GM18870 (cell line): ENCODE data around the gene CRYGA.

Source experiments
- ATAC-seq: cut with Tn5 transposase; IDR thresholded peaks from one replicate; pipeline ENCODE4 v1.9.1; 2021; ENCODE audit warnings: moderate library complexity; ENCODE audit not compliant: unreplicated experiment

Gene CRYGA, protein sequence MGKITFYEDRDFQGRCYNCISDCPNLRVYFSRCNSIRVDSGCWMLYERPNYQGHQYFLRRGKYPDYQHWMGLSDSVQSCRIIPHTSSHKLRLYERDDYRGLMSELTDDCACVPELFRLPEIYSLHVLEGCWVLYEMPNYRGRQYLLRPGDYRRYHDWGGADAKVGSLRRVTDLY

DNA sequence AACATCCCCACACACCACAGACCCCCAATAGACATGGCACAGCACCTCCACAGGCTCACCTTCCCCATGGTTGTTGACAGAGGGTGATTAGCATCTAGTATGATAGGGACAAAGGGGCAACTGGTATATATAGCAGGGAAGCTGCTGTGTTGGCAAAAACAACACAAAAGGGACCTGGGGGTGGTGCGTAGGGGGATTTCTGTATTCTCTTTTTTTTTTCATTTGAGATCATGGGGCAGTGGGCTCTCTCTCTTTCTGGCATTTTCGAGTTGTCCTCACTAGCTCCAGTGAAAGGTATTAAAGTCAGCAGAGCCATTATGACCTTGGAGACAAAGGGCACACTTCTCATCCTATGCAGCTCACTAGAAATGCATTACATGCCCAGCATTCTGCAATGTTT, at the start of gene CRYGA:
Gene CRYGA (minus strand): TSS at position 101 of the 400 bp plus-strand sequence. CDS start 33 bp downstream, at position 68.
- no peak for ATAC-seq

DNA sequence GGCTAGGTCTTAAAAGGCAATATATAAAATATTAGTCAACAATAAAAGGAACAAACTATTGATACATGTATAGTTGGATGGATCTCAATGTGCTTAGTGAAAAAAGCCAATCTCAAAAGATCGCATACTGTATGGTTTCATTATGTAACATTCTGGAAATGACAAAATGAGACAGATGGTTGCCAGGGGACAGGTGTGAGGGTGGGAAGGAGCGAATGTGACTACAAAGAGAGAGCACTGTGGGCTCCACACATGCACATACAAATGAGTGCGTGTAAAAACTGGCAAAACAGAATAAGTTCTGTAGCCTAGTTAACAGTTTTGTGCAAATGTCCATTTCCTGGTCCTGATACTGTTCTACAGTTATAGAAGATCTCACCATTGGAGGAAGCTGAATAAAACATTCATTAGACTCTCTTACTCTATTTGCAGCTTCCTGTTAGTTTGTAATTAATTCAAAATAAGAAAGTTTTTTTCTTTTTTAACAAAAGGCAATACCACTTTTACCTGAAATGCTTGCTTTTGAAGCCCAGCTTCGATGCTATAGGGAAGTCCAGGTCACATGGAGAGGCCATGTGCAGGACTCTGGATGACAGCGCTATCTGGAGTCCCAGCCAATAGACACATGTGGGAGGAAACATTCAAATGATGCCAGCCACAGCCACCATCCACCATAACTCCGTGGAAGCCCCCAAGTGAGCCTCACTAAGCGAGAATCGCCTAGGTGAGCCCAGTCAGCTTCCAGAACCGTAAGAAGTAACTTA, 47.5 kb upstream of the CRYGA start:
- no peak for ATAC-seq

DNA sequence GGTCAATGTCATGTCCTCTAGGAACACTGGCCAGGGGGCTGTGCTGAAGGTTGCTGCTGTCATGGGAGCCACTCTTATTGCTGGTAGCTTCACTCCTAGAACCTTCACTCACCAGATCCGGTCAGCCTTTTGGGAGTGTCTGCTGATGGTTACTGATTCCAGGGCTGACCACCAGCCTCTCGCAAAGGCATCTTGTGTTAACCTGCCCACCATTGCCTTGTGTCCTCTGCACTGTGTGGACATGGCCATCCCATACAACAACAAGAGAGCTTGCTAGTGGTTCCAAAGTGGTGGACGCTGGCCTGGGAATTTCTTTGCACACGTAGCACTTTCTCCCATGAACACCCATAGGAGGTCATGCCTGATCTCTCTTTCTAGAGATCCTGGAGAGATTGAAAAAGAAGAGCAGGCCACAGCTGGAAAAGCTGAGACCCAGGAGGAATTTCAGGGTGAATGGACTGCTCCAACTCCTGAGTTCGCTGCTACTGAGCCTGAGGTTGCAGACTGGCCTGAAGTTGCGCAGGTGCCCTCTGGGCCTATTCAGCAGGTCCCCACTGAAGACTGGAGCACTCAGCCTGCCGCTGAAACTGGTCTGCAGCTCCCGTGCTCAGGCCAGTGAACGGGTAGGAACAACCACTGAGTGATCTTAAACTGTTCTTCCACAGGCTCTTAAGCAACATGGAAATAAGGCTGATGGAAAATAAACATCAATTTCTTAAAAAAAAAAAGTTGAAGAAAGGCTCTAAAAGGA, 45.1 kb upstream of the CRYGA start:
- ATAC-seq = no peak

DNA sequence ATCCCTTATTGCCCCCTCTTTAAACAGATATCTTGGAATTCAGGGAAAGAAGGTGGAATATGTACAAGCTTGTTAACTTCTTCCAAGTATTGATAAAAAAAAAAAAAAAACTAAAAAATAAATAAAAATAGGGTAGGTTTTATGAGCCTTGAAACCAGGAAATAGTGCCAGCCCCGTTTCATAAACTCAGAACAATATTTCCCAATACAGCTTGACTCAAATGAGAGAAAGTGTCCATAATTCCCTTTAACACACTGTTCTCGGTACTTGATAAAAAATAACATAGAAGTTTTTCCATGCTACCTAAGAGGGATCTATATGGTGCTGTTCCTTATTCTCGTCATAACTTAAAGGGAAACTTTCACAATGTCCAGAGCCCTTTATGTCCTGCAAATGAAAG, 44.4 kb upstream of the CRYGA start:
- no peak for ATAC-seq

DNA sequence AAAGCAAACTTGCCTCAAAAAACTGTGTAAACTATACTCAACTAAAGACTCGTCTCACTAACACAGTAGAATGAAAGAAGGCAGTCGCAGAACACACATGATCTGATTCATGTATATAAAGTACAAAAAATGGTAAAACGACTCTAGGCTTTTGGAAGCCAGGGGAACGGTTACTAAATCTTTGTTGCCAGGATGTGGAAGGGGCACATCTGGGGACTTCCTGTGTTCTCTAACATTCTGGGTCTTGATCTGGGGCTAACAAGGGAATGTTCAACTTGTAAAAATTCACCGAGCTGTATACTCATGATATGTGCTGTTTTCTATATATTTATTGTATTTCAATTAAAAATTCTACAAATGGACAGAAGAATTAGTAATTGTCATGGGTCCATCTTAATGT, 40.8 kb upstream of the CRYGA start:
- no peak for ATAC-seq

DNA sequence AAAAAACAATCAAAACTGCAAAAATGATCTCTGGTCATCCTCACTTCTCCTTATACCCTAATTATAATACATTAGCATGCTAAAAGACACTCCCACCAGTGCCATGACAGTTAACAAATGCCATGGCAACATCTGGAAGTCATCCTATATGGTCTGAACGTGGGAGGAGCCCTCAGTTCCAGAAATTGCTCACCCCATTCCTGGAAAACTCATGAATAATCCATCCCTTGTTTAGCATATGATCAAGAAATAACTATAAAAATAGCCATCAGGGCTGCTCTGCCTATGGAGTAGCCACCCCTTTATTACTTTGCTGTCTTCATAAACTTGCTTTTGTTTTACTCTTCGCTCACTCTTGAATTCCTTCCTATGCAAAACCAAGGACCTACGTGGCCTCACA, 32.1 kb upstream of the CRYGA start:
- ATAC-seq = no peak

DNA sequence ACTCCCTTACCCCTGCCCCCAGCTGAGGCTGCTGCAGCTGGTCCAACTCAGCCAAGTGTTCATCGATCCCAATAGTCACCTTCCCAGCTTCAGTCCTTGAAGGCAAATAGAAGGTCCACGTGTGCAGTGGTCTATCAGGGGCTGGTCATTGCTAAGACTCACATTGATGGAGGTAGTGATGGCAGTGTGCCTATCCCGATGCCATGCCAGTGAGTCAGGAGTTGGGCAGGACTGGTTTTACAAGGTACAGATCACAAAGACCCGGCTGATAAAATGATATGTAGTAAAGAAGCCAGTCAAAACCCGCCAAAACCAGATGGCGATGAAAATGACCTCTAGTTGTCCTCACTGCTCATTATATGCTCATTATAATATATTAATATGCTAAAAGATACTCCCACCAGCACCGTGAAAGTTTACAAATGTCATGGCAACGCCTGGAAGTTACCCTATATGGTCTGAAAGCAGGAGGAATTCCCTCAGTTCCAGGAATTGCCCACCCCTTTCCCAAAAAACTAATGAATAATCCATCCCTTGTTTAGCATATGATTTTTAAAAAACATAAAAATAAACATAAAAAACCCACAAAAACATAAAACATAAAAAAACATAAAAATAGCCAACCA, 29.3 kb upstream of the CRYGA start:
- ATAC-seq = no peak

DNA sequence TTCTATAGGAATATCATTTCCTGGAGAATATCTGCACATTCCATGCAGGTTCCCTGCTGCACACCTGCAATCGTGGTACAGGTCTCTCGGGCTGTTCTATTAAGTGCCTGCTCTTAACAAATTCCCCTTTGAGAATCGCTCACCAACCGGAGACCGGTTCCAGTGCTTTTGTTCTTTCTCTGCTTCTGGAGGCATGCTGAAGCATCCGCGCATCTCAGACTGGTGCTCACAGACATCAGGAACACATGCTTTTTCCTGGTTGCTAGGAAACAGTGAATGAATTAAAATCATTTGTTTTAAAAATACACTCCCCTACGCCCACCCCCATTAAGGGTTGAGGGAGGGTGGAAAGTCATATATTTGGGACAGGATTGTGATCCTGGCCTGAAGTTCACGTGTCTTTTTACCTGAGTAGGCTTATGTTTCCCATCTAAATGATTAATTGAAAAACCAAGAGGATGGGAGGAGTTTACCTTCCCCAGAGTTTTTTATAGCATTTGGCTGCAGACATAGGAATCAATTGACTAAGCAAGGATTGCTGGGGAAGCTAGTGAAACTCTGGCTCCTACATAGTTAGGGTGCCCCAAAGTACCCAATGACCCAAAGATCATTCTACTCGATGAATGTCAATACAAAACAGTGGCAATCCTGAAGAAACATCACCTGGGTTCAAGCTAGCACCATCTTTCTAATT, 26.6 kb upstream of the CRYGA start, which contains the start of gene C2orf80:
Gene C2orf80 (minus strand): TSS at position 221 of the 694 bp plus-strand sequence. CDS start 3,044 bp downstream, outside the sequence.
- no peak for ATAC-seq

DNA sequence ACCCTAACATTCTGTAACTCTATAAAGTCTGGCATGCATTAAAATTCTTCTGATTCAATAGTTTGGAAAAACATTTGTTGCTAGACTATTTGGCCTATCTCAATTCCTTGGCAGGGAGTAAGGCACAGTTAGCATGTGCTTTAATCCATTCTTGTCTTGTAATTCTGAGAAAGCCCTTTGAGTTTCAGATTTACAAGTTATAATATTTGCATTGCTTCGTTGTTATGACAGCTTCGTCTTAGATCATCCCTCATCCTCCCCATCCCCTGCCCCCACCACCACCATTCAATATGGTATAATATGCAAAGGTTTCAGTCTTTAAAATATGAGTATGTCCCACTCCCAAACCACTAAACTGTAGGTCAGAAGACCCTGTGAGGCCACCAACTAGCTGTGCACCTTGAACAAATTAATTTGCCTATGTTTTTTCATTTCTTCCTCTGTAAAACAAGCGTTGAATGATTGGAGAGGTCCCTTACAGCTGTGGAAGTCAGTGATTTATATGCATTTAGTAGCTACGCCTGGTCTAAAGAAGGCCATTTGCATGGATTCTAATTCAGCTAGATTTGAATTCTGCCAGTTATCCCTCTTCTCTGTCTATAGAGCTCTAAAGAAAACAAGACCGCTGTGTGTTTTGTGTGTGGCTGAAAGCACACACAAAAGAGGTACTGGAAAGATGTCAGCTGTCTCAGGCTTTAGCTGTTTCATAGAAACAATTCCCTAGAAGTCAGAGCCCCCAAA, 25.9 kb upstream of the CRYGA start:
- ATAC-seq = no peak

DNA sequence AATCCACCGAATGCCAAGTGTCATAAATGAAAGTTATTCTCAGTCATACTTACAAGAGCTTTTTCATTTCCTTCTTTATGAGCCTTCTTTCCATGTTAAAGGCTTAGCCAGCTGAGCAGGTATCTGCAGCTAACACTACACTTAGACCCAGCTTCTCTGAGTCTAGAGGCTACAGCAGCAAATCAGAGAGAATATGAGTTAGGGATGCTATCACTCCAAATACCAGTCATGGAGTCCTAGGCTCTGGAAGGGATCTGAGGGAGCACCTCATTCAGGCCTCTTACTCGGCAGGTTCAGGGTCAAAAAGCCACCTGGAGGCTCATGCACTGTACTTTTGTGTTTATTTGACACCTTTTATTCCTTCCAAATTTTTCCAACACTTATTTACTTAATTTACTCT, 23.5 kb upstream of the CRYGA start:
- no peak for ATAC-seq

DNA sequence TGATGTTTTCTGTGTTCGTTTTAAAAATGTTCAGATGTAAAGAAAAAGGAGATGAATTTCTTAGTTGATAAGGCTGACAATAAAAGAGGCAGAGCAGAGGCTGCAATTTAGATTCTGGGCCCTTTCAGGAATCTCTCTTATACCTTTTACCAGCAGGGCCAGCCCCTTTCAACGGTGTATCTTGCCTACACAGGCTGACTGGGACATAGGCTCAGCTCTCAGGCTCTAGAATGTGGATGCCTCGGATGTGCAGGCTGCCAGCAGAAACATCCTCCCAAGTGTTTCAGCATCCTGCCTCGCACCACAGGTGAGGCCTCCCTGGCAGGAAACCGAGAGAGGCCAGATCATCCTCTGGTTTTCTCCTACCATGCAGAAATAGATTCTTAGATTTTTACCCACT, 23.1 kb upstream of the CRYGA start:
- no peak for ATAC-seq

DNA sequence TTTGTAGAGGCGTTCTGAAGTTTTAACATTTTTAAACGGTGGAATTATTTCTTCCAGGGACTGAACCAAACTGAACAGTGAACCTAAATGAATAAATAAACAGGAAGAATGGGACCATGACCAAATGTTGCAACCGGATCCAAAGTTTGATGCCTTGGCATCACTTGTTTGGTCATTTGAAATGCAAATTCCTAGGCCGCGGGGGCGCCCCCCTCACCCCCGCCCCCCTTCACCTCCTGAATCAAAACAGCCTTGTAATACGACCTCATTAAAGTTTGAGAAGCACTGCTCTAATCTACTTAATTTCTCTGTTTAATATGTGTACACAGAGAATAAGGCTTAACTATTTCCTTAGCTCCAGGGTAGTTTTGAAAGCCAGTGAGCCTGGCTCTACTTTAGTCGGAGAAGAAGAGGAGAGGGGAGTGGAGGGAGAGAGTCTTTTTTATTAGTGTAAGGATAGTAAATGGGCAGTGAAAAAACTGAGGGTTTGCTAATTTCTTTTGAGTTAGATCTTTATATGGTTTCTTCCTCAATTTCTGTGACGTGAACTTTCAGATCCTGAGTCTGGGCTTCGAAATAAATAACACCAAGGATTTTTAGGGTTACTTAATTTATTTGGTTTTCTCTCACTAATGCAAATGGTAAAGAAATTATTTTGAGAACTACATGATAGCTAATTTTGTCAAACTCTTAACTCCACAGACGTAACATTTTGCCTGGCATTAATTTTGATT, 20.8 kb upstream of the CRYGA start:
- no peak for ATAC-seq

DNA sequence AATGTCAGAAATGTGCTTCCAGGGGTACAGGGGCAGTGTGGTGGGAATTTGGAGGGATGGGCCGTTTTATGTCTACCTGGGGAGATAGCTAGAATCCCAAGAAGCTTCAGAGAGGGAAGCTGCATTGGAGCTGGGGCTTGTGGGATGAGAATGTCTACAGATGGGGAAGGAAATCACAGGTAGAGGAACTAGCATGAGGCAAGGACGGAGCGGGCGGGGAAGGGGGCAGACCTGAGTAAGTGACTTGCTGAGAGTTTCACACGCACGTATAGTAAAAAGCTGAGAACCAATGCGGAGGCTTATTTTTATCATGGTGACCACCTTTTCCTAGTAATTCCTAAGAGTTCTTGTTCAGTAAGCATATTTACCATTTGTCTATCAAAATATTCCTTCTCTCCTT, 20.1 kb upstream of the CRYGA start:
- no peak for ATAC-seq

DNA sequence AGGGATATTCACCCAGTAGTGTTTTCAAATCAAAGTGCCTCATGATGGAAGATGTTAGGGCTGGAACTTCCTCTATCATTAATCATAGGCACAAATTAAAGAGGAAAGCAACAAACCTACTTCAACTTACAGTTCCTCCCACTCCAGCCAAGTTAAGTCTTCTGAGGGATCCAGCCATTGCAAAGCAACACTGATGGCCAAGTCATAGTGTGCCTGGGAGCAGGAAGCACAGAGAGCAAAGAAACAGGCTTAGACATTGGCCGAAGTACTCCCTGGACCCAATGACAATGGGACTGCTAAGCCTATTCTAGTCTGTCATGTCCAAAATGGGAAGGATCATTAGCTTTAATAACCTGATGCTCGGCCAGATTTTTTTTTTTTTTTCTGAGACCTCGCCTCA, 19.4 kb upstream of the CRYGA start:
- ATAC-seq = no peak

DNA sequence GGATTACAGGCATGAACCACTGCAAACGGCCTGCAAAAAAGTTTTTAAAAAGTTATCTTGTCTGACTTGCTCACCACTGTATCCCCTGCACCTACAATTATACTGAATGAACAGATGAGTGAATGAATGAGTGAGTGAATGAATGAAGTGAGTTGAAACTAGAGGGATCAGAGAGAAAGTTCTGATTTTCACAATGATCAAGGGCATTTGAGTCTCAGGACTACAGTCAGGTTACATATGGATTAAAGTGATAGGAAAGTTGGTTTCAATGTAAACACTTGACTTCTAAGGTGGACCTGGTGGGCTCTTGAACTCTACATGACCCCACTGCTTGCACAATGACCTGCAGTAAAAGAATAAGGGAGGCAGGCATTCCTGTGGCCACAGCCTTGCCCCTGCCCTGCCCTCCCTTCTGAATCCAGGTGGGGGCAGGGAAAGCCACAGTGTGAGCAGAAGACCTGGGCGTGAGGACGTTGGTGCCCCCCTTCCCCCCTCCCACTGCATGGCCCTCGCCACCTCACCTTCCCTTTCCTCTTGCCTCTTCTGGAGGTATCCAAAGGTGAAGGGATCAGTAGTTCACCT, 15.7 kb upstream of the CRYGA start:
- ATAC-seq = no peak

DNA sequence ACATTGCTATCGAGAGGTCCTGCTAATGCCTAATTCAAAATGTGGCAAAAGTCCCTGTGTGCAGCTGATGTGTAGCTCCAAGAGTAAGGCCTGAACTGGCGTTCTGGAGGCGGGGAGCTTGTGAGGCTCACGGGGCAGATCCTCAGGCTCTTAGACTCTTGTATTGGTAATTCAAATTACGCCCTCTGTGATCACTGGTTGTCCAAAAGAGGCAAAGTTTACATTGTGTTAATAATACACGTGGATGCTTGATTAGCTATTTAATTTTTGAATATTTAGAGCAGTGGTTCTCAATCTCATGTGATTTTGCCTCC, 12.4 kb upstream of the CRYGA start:
- no peak for ATAC-seq

DNA sequence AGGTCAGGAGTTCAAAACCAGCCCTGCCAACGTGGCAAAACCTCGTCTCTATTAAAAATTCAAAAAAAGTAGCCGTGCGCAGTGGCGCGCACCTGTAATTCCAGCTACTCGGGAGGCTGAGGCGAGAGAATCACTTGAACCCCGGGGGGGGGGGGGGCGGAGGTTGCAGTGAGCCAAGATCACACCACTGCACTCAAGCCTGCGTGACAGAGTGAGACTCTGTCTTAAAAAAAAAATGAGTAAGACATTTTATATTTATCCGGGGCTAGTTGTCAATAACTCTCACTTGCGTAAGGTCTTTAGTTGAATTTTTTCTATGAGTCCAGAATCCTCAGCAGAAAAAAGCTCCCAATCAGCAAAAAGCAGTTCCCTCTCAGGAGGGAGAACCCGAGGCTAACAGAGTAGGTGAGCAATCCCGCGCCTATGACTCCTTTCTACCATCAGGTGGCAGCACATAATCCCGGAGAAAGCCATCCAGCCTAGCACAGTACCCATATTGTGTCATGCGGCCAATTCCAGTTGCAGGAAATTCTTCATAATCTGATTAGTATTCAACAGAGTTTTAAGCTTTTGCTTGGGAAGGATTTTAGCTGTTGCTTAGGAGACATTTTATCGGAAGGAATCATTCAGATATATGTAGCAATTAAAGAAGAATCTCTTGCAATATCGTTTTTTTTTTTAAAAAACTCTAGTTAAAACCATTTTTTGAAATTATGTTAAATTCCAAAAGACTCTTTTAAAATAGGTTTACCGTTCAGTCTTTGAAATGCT, 11.9 kb upstream of the CRYGA start:
- ATAC-seq = peak; percentile 95

DNA sequence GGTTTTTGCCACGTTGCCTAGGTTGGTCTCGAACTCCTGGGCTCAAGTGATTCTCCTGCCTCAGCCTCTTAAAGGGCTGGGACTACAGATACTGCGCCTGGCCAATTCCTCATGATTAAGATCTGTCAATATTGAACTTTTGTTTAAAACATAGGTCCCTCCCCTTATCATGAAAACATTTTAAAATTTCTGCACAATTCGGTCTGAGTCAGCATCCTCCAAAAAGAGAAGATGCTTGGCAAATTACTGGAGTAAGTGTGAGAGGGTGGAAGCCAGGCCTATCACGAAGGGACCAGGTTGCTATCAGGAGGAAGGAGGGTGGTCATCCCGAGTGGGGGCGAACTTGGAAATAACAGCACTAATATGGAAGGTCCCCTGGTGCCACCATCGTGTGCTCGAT, 10.8 kb upstream of the CRYGA start:
- ATAC-seq = no peak

DNA sequence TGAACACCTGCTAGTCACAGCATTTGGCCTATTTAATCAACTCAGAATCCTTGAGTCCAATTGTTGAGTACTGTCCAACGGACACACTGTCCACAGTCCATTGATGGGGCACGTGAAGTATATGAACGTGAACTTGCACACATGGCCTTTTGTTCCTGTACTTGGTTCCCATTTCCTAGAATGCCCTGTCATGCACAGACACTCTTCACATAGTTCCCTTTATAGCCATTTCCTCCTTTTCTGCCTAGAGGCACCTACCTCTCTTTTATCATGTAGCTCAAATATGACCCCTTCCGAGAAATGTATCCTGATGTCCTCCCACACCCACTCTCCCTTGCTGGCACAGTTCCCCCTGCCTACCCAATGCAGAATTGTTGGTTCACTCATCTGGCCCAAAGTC, 8.7 kb upstream of the CRYGA start:
- ATAC-seq = no peak
